ENCODE measurements around the gene TRIP13. TPM values are rescaled to one million over a fixed set of nuclear protein-coding genes. Genes with fewer than 3 reads are reported as not detected.

The TRIP13 gene
- total and polyA plus RNA-seq, 9 of the 15 experiments (the other 6 are each of a cell fraction or from before 2014, with no cell fraction given): 24.1 to 116 (median 53.2) TPM

DNA sequence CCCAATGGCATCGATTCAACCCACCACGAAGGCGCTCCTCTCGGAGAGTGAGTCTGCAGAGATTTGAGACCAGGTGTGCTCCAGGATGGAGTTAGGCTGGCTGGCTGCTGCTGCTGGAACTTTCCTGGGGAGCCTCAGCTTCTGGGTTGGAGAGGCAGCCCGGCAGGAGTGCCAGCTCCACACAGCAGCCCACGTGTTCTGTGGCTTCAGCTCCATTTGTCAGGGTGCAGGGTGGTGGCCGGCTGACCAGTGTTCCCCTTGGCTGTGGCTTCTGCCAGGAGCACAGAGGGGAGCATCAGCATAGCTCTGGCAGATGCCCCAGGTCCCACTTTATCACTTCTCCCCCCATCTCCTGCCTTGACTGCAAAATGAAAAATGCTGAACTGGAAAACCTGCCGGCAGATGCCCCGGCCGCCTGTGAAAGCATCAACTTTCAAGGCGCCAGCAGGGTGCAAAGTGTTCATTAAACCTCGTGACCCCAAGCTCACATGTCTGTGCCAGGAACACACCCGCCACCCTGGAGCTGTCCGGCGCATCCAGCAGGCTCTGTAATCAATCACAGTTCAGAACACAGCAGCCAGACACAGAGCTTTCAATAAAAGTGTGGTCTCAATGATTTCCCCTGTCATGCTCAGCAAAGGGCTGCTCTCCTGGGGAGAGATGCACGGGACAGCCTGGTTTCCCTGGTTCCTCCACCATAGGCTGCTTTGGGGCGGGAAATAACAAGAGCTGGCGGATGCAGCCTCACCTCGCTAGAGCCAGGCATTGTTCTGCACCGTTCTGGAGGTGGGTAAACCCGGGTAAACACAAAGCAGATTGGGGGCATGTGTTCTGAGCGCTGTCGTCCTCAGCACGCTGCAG is 53.2 kb downstream of the TRIP13 start:
- Histone ChIP-seq H3K9ac (ENCODE audit: insufficient read depth in 1 of 2, low read depth in 2 of 2, low read length in 2 of 2) (no peak overlapping the region), H3K4me2 (ENCODE audit: insufficient read depth, low read length) (no peak overlapping the region), H3K27me3 (ENCODE audit: control insufficient read depth in 2 of 2, insufficient read depth in 2 of 2, low read length in 2 of 2) (peaks cover 23 to 64% of the 10 kb centered on the region in 2 experiments; a peak in 4 of 5 replicates), H3K27ac (ENCODE audit: extremely low read depth, low read depth, low read length) (no peak overlapping the region), H3K4me3 (no peak overlapping the region), H3K36me3 (ENCODE audit: control insufficient read depth, insufficient read depth, low read length) (no peaks in the 10 kb centered on the region), H4K20me1 (replicated peaks; ENCODE audit: control insufficient read depth, insufficient read depth, low read length) (peaks cover 10% of the 10 kb centered on the region), H3K79me2 (ENCODE audit: control insufficient read depth, insufficient read depth, low read length) (no peaks in the 10 kb centered on the region), H3K4me1 (replicated peaks in 1 of 2; ENCODE audit: control insufficient read depth in 2 of 2, insufficient read depth in 2 of 2, low read length in 2 of 2) (peaks cover 0 to 9% of the 10 kb centered on the region in 2 experiments; a peak in 1 of 5 replicates), H2AFZ (ENCODE audit: low read depth, low read length) (no peak overlapping the region), H3K9me3 (replicated peaks; ENCODE audit: control insufficient read depth, insufficient read depth, low read depth, low read length) (no peaks in the 10 kb centered on the region), H3K9me1 (ENCODE audit: control insufficient read depth, insufficient read depth, low read length) (no peaks in the 10 kb centered on the region)
- DNase-seq (ENCODE audit: extremely low read depth in 1 of 4, low spot score in 3 of 4) (no peak), ATAC-seq (no peak), FAIRE-seq (no peak)
- TF ChIP-seq, protein P1, sequence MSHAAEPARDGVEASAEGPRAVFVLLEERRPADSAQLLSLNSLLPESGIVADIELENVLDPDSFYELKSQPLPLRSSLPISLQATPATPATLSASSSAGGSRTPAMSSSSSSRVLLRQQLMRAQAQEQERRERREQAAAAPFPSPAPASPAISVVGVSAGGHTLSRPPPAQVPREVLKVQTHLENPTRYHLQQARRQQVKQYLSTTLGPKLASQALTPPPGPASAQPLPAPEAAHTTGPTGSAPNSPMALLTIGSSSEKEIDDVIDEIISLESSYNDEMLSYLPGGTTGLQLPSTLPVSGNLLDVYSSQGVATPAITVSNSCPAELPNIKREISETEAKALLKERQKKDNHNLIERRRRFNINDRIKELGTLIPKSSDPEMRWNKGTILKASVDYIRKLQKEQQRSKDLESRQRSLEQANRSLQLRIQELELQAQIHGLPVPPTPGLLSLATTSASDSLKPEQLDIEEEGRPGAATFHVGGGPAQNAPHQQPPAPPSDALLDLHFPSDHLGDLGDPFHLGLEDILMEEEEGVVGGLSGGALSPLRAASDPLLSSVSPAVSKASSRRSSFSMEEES (CRISPR knock-in tag; IDR thresholded peaks at IDR 0.05): peak; percentile 30; the same call in 1 of the 2 replicates
- TF ChIP-seq NBN (IDR thresholded peaks at IDR 0.05; ENCODE audit: low read depth) (no peak), BRD9 (IDR thresholded peaks at IDR 0.05; ENCODE audit: low read depth, partially characterized antibody) (no peak), CREBBP (IDR thresholded peaks at IDR 0.05; ENCODE audit: low read depth, low read length) (no peak), CBFB (CRISPR knock-in tag; IDR thresholded peaks at IDR 0.05) (0 out of 2 replicates have a peak, but pooled peaks have one; percentile 0), NFXL1 (CRISPR knock-in tag; IDR thresholded peaks at IDR 0.05) (no peak)
- POLR2A ChIA-PET: interaction anchor here (0.7 kb wide), 1 partner anchor 45 kb away, joined by 3 read pairs; no protein-coding TSS in a partner anchor
- WGBS (ENCODE audit: insufficient coverage, low coverage, missing lambda C conversion rate): 3% methylated on average over 24 of the region's 24 CpGs
- BruUV-seq (replicated peaks): no TSS peak
- intact Hi-C loops (cut with micrococcal nuclease) (no loop called here), in situ Hi-C loops (cut with MboI) (loop anchor here (25.0 kb wide), 1 partner anchor 691 kb away; no protein-coding TSS in a partner anchor)
- CTCF ChIA-PET (ENCODE audit: low intra/inter-chr PET ratio): no interaction called here

Data from K562 (cell line).